ENCODE data around the gene EFEMP1.

DNA sequence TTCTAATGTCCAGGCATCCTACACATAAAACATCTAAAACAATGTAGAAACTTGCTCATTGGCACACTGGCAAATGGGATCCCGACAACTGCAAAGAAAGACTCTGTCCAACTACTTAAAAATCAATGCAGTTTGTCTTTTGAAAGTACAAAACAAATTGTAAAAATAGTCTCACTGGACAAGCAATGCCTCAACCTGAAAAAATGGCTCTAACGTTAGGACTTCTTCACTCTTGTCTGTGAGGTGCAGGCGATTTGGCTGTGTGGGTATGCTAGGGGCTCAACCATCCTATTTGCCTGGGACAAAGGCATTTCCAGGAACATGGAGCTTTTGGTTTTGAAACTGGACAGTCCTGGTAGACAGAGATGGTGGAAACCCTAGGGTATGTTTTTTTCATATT, 10.7 kb downstream of the EFEMP1 start:
- no peak for TF ChIP-seq SUZ12 (IDR thresholded peaks at IDR 0.05; ENCODE audit: extremely low read depth, insufficient read depth, insufficient read length)
- TF ChIP-seq ZNF274 (IDR thresholded peaks at IDR 0.05; ENCODE audit: low read depth, low read length): no peak
- TF ChIP-seq YY1 (IDR thresholded peaks at IDR 0.05; ENCODE audit: insufficient read depth, insufficient read length): no peak
